ENCODE results near the gene IQGAP1.
"Not testable (repeated sequence)": the region's sequence is repeated elsewhere in the genome, so short reads cannot be mapped to it uniquely, and the experiment has no call there.

The IQGAP1 gene, protein sequence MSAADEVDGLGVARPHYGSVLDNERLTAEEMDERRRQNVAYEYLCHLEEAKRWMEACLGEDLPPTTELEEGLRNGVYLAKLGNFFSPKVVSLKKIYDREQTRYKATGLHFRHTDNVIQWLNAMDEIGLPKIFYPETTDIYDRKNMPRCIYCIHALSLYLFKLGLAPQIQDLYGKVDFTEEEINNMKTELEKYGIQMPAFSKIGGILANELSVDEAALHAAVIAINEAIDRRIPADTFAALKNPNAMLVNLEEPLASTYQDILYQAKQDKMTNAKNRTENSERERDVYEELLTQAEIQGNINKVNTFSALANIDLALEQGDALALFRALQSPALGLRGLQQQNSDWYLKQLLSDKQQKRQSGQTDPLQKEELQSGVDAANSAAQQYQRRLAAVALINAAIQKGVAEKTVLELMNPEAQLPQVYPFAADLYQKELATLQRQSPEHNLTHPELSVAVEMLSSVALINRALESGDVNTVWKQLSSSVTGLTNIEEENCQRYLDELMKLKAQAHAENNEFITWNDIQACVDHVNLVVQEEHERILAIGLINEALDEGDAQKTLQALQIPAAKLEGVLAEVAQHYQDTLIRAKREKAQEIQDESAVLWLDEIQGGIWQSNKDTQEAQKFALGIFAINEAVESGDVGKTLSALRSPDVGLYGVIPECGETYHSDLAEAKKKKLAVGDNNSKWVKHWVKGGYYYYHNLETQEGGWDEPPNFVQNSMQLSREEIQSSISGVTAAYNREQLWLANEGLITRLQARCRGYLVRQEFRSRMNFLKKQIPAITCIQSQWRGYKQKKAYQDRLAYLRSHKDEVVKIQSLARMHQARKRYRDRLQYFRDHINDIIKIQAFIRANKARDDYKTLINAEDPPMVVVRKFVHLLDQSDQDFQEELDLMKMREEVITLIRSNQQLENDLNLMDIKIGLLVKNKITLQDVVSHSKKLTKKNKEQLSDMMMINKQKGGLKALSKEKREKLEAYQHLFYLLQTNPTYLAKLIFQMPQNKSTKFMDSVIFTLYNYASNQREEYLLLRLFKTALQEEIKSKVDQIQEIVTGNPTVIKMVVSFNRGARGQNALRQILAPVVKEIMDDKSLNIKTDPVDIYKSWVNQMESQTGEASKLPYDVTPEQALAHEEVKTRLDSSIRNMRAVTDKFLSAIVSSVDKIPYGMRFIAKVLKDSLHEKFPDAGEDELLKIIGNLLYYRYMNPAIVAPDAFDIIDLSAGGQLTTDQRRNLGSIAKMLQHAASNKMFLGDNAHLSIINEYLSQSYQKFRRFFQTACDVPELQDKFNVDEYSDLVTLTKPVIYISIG (N-terminal part only)

DNA sequence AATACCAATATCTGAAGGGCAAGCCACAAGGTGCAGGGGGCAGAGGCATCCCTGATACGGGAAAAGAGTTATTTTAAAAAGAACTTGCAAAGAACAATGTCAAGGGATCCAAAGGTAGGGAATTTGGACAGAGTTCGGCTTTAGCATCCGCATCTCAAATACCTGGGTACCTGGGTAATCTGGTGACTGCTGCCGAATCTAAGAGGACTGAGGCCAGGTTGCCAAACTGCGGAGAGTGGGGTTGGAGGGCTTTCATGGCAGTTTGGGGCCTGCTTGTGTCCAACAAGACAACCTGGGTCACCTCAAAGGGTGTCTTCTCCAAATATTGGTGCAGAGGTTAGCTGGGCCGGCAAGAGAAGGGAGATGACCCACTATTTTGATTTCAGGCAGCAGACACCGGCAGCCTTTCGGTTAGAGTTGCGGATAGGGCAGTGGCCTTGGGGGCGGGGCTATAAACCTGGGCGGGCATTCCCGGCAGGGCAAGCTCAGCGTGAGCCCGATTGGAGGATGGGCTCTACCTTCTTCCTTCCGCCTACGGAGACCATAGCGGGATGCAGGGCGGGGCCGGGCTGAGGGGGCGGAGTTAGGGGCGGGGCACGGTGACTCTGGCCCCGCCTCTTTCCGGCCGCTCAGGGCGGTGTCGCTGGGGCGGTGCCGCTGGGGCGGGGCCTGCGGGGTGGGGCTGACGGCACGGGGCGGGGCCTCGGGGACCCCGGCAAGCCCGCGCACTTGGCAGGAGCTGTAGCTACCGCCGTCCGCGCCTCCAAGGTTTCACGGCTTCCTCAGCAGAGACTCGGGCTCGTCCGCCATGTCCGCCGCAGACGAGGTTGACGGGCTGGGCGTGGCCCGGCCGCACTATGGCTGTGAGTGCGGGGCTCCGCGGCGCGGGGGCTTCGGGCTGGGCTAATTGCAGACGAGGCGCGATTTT, at the start of gene IQGAP1:
IQGAP1 (plus strand) TSS at position 709 of the 928 bp plus-strand sequence; CDS start at position 809, 100 bp downstream.
- peak; percentile 99 for DNase-seq (ENCODE audit: low spot score)

DNA sequence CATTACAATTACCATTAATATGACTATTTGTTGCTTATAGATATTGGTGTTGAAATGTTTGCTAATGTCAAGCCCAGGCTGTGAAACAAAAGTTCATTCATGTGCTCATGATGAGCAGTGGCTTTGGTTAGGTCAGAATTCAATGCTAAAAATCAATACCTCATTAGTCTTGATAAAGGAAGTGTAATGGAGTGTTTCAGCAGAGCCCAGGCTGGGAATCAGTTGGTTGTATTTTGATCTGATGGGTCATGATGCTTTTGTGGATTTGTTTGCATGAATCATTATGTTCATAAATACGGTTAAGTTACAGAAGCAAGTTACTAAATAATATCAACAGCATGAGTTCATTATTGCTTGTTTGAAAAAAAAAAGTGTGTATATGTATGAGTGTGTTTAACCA, 49.5 kb upstream of the IQGAP1 start:
- DNase-seq (ENCODE audit: low spot score): no peak

DNA sequence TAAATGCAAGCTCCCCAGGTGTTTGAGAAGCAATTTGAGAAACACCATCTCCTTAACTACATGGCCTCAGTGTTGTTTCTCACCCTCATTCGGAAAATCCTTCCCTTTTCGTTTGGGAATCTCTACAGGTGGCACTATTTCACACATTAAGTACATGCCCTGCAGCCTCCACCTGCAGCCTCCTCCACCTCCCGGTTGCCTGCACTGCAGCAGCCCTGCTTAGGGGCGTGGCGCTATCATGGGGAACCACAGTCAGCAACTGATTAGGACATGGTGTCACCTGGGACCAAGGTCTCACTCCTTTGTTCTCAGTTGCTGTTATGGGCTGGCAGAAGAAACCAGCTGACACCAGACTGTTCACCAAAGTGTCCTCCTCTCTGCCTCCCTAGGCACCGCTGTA, 47.7 kb upstream of the IQGAP1 start:
- DNase-seq (ENCODE audit: low spot score): no peak

DNA sequence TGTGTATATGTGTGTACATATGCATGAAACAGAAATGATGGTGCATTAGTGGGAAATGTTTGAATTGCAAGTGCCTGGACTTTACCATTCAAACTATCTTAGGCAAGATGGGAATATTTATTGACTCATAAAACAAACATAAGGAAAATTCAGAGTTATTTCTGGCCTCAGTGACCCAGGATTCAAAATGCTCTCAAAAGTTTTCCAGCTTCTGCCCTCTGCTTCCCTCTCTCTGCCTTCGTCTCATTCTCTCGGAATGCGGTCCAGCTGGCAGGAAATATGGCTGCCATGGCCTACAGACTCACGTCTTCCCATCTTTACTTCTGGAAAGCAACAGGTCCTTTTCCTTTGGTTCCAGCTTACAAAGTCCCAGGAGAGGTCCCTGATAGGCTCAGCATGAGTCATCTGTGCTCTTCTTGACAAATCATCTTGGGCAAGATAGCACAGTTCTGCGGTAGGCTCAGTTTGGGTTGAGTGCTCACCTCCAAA, 44.7 kb upstream of the IQGAP1 start:
- DNase-seq (ENCODE audit: low spot score): no peak

DNA sequence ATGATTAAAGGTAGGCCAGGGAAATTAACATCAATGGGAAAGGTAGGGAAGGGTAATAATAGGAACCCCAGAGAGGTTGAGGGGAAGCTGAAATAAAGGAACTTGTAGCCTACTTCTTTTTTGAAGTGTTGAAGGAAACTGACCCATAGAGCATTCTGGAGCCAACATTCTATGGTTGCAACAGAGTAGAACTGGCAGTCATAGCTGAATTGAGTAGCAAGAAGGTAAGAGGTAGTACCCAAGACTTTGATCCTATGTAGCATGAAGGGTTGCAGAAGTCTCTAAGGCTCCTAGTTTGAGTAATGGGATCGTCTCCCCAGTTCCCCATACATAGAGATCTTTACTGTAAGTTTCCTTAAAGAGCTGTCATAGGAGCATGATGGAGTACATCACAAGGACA, 43.4 kb upstream of the IQGAP1 start:
- DNase-seq (ENCODE audit: low spot score): no peak

DNA sequence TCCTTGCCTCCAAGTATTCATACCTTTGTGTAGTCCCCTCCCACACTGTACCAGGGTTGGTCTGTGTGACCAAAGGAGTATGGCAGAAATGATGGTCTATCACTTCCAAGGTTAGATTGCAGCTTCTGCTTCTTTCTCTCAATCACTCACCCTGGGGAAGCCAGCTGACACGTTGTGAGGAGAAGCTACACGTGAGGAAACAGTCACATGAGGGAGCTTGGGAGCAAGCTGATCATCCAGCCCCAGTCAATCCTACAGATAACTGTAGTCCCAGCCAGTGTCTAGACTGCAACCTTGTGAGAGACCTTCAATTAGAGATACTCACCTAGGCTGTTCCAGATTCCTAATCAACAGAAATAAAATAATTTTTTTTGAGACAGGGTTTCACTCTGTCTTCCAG, 42.2 kb upstream of the IQGAP1 start:
- no peak for DNase-seq (ENCODE audit: low spot score)

DNA sequence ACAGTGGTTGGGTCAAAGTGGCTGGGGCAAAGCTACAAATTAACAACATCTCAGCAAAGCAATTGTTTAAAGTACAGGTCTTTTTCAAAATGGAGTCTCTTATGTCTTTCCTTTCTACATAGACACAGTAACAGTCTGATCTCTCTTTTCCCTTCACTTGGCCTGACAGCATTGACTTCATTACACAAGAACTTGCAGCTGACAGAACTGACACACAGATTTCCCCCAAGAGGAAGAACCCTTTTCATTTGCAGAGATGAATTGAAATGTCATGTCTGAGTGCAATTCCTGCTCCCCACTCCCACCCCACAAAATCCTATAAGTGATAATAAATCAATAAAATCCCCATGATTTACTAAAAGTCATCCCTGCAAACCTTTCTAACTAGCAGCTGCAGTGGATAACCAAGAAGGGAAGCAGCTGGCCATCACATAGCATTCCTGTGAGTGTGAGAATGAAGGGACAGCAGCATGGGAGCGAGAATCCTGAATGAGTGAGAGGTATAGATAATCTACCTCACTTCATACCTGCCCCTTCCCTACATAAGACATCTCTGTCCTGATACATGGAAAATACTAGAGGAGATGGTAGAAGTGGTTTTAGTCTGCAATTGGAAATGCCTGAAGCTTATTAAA, 40.5 kb upstream of the IQGAP1 start:
- not testable (repeated sequence) for DNase-seq (ENCODE audit: low spot score)

DNA sequence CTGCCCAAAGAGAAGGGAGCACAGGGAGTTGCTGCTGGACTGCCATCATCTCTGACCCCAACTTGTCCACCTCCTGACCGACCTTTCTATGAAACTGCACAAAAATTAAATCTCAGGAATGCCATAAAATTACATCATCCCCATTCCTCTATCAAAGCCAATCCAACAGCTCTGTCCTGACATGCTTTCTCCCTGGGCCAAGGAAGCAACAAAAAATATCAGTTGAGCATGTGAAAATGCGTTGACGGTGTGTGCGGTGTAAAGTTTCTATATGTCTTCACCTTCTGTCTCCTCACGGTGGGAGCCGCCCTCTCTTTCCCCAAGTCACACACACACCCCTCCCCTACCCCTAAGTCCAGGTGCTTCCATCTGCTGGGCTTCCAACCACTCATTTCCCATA, 39.6 kb upstream of the IQGAP1 start:
- no peak for DNase-seq (ENCODE audit: low spot score)

DNA sequence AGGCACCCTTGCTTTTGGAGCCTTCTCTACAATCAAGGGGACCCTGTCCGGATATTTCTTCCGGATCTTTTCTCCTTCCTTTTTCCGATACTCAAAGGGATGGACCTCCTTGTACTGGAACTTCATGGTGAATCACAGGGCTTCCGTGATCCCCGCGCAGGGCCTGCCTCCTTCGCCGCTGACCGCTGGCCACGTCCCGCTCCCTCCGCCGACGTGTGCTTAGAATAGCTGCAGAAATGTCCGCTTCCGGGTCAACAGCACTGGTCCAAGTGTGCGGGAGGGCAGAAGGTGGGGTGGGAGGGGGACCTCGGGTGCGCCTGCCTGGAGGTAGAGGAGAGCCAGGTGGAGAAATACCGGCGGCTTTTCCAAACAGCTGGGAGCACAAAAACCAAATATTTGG, 39.0 kb upstream of the IQGAP1 start:
- no peak for DNase-seq (ENCODE audit: low spot score)

DNA sequence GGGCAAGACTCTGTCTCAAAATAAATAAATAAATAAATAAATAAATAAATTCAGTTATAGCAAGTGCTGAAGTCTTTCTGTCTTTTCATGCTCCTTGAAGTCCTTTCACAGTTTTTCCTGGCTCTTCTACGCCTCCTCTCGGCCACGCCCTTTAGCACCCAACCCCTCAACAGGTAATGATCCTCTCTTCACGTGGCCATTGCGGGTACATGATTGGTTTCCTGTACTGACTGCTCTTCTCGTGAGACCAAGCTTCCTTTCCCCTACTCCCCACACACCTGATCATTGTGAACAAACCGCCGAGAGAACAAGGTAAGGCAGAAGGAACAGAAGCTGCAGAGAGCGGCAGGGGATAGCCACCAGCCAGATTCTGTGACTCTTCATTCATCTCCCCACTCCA, 38.2 kb upstream of the IQGAP1 start:
- DNase-seq (ENCODE audit: low spot score): no peak

DNA sequence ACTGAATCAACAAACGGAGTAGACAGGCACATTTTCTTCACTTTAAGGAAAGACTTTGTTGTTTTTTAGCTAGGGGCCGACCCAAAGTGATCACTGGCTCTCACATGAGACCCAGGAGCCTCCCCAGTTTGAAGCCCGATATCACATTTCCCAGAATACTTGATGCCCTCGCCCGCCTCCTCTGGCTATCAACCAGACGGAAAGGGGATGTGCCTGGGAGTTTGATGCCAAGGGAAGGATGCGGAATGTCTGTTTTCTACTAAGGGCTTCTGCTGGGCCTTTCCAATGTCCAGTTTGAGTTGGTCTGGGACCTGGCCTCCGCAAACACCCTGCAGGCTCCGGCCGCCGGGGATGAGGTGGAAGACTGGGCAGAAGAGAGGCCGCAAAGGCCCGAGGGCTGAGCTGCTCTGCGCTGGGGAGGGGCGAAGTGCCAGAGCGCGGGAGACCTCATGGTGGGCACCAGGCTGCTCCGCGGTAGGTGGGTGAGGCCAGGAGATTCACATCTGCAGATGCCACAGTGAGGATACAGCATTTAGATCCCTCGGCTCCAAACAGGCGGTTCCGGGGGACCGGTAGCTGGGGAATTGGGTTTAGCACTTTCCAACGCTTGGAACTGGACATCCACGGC, 36.4 kb upstream of the IQGAP1 start:
- no peak for DNase-seq (ENCODE audit: low spot score)

DNA sequence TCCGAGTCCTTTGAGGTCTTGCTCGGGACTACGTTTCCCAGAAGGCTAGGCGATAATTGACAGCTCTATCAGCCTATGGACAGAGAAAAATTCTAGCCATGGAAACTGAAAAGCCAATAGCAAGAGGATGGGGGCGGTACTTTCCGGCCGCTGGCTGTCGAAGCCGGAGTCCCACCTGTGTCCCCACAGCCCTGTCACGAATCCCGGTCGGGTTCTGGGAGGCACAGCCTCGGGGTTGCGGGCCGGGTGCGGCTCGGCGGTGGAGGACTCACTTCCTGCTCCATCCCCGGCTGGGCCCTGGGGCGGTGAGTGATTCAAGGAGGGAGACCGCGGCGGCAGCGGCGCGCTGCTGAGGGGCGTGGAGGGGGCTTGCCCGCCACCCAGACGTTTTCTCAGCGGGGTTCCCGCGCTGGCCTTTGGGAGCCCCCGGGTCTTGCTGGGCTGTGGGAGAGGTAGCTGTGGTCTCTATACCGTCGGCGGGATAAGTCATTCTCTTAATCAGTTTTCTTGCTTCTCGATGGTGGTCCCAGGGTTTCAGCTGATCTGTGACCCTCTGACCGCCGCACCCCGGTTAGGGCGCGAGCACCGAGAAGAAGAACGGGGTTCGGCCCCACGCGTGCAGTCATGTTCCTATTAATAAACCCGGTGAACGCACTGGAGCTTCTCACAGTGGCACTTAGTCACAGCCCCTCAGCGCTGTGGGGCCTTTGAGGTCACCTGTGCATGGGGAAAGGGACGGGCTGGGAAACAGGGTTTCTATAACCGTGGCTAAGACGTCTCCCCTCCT, 35.7 kb upstream of the IQGAP1 start, which contains the start of gene ZNF774:
ZNF774 (plus strand) TSS at position 178 of the 787 bp plus-strand sequence. CDS start 2,377 bp downstream, outside the sequence.
- DNase-seq (ENCODE audit: low spot score): peak; percentile 91

DNA sequence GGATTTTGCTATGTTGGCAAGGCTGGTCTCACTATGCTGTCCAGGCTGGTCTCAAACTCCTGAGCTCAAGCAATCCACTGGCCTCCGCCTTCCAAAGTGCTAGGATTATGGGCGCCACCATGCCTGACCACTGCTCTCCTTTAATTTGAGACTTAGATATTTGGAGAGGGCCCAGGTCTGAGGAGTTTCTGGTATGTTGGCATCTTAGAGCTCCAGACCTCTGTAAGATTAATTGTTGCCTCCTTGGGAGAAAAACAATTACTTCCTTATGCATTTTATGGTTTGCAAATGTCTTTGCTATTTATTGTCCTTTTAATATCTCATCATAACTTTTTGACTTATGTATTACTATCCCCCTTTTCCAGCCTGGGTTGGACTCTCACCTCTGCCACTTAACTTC, 33.1 kb upstream of the IQGAP1 start:
- DNase-seq (ENCODE audit: low spot score): no peak

DNA sequence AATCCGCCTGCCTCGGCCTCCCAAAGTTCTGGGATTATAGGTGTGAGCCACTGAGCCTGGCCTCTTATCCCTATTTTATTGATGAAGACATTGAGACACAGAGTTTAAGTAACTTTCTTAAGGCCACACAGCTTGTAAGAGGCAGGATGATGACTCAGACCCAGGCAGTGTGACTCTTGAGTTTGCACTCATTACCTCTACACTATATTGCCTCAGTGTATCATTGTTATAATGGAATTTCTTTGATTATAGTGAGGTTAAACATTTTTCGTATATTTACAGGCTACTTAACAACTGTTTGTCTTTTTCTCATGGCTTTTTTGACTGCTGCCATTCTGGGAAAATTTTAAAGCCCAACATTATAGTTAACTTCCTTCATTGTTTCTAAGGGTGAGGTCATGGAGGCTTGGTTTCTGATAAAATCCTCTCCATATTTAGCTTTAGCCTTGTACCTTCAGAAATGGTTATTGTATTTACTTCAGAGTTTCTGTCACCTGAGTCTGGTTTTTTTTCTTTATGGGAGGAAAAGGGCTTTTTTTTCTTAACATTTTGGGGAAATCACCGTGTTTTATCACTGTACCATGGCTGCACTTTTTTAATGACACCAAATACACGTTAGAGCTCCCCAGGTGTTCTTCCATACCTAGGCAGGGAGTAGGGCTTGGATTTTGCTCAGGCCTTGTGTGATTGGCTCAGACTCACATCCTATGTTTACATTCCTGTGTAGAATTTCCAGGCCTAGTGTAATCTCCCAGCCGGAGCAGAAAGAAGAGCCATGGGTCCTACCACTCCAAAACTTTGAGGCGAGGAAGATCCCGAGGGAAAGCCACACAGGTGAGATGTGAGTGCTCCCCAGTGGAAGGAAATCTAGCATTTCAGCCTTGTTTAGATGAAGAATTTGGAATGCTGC, 29.7 kb upstream of the IQGAP1 start:
- DNase-seq (ENCODE audit: low spot score): no peak

DNA sequence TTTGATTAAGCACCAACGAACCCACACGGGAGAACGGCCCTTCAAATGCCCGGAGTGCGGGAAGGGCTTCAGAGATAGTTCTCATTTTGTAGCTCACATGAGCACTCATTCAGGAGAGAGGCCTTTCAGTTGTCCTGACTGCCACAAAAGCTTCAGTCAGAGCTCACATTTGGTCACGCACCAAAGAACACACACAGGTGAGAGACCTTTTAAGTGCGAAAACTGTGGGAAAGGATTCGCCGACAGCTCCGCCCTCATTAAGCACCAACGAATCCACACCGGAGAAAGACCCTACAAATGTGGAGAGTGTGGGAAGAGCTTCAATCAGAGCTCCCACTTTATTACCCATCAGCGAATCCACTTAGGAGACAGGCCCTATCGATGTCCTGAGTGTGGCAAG, 27.3 kb upstream of the IQGAP1 start:
- DNase-seq (ENCODE audit: low spot score): no peak

DNA sequence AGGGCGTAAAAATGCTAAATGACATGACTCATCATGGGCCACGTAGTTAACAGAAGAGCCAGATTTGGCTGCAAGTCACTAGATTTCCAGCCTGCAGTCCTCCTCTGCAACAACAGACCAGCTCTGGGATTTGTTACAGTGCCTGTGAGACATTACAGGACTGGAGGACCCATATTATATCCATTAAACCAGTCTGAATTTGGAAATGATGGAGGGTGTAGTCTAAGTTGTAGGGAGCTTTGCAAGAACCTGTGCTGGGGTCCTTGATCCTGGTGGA, 25.2 kb upstream of the IQGAP1 start:
- DNase-seq (ENCODE audit: low spot score): no peak

DNA sequence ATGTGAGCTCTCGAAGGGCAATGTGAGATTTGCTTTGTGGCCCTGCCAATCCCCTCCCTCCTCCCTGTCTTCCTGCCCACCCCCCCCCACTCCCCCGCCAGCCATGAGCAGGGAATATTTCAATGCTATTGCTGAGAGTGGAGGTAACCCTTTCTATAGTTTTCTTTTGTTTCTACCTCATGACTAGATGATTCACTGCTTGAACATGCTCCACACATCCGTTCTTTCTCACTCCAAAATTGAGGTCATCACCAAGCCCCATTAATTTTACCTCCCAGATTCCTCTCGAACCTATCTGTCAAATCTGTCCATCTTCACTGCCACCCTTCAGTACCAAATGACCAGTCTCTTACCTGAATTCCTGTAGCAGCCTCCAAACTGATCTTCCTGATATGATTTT, 23.8 kb upstream of the IQGAP1 start:
- no peak for DNase-seq (ENCODE audit: low spot score)

DNA sequence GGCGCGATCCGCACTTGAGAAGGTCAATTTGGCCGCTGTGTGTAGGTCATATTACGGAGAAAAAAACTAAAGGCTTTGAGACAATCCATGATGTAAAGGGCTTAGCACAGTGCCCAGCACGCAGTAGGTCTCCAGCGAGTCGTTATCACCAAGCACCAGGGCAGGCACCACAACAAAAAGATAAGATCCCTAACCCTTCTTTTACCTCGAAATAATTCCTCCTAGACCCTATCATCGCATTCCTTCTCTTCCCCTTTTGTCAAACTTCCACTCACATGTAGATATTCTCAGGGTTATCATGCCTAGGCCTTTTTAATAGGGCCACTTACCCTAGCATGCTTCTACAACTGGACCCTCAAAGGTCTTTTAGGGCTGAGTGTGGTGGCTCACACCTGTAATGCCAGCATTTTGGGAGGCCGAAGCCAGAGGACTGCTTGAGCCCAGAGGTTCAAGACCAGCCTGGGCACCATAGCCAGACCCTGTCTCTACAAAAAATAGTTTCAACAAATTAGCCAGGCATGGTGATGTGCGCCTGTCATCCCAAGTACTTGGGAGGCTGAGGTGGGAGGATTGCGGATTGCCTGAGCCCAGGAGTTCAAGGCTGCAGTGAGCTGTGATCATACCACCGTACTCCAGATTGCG, 22.5 kb upstream of the IQGAP1 start:
- no peak for DNase-seq (ENCODE audit: low spot score)
